Stimulated activated CD4-positive, alpha-beta T cell treated with anti-CD3 and anti-CD28 coated beads, Interleukin-2, amount 100 ng/mL, for 4 hours (primary cell): ENCODE data around the gene ZNF580.

Source experiments
- DNase-seq: peaks from one replicate; pipeline ENCODE4 v3.0.0-alpha.2; 2020; ENCODE audit warnings: low read depth

Gene ZNF580

DNA sequence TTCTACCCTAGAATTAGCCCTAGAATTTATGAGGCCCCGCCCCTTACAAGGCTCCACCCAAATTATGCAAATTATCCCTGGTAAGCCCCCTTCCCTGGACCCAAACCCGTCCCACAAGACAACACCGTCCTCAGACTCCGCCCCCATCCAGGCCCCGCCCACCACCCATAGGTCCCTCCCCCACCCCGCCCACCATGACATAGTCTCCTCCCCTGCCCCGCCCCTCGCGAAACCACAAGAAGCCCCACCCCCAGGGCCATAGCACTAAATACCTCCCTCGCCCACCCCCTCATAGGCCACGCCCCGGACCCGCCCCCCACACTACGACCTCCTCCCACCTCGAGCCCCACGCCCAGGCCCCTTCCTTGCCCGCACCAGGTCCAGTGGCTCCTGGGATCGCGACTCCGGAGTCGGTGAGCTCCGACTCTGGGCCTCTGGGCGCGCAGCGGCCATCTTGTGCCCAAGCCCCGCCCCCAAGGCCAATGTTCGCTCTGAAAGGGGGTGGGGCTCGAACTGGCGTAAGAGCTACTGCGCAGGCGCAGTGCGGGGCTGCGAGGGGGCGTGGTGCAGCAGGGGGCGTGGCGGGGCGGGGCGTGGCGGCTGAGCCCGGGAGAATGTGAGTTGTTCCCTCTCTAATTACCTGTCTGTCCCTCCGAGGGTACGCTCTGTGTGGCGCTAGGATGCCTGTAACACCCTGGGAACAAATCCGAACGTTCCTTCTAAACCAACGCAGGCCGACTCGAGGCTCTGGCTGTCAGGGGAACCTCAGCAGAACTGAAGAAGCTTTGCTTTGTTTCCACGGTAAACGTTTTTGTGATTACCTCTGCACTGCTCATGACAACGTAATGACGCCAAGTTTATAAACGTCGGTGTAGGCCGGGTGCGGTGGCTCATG is 16.4 kb upstream of the ZNF580 start, which contains the start of gene ZNF784:
Gene ZNF784 (minus strand): TSS at position 458 of the 895 bp plus-strand sequence. CDS start 5 bp downstream, at position 453.
- DNase-seq = peak; percentile 93

DNA sequence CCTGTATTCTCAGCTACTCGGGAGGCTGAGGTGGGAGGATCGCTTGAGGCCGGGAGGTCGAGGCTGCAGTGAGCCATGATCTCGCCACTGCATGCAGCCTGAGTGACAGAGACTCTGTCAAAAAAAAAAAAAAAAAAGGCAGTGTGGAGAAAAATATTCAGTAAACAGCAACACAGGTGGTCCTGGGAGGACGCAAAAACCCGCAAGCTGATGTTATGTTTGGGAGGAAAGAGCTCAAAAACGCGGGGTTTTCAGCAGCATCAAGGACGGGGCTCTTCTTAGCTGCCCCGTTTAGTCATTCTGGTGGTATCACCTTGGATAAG is 15.8 kb upstream of the ZNF580 start:
- no peak for DNase-seq

DNA sequence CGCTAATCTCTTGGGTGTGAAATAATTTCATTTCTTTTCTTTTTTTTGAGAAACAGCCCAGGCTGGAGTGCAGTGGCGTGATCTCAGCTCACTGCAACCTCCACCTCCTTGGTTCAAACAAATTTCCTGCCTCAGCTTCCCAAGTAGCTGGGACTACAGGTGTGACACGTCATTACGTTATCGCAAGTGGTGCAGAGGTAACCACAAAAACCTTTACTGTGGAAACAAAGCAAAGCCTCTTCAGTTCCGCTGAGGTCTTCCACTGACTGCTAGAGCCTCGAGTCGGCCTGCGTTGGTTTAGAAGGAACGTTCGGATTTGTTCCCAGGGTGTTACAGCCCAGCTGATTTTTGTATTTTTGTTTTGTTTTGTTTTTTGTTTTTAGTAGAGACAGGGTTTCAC is 14.5 kb upstream of the ZNF580 start:
- peak; percentile 53 for DNase-seq

DNA sequence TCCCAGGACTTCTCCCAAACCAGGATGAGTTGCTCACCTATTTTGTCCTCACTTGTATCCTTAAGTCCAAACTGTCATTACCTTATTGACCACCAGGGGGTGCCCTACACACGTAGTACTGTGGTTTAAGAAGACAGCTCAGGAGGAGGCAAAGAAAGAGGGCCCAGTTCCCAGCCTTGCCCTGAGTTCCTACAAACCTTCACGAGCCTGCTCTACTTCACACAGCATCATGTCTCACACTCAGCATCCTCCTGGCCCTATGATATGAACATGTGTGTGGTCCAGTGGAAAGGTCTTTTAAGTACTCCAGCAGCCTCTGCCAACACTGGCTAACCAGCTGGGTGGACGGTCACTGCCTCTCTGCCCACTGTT is 8.4 kb upstream of the ZNF580 start:
- peak; percentile 86 for DNase-seq

DNA sequence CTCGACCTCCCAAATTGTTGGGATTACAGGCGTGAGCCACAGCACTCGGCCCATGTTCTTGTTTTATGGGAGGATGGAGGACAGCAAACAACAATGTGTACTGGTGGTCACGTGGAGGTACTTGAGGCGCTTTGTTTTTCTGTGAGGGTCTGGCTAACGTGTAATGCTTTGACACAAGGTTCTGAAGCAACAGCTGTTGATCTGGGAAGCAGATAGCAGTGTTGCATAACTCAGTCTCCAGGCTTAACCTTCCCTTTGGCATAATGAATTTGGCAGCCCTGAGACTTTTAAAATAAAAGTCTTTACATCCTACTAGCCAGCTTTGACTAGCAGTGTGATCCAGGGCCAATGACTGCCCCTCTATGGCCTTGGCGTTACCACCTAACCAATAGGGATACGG is 6.9 kb upstream of the ZNF580 start:
- DNase-seq = no peak

DNA sequence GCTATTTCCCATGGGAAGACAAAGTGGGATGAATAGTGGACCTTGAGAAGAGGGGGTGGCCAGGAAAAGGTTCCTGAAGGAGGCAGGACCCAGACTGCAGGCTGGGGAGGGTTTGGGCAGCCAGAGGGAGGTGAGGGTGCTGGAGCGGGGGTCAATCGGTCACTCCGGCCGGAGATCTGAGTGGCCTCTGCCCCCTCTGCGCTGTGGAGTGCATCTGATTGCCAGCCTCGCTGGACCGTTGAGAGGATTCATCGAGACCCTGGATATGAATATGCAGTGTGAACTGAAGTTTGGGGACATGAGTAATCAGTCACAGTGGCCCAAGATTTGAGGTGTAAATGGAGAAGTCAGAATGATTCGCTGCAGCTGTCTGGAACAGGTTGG is 5.5 kb upstream of the ZNF580 start:
- no peak for DNase-seq

DNA sequence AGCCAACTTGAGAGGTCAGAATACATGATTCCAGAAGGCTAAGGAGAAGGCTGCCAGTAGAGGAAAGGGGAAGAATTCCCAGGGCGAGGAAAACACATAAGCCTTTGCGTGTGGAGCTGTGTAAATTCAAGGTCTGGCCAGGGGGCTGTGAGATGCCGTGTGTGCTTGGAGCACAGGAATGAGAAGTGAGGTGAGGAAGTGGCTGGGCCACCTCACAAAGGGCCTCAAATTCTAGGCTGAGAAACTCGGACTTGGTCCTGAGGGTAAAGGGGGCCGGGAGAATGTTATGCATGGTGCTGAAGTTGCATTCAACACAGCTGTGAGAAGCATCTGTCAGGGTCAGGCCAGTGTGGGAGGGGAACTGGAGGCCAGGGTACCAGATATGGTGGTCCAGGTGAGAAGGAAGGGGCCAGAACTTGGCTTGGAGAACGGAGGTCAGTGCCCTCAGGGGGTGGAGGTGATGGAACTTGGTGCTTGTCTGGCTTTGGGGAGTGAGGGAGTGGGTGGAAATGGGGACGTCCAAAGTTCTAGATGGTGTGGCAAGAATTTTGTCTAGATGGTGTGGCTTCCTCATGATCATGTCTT is 4.9 kb upstream of the ZNF580 start:
- DNase-seq = no peak

DNA sequence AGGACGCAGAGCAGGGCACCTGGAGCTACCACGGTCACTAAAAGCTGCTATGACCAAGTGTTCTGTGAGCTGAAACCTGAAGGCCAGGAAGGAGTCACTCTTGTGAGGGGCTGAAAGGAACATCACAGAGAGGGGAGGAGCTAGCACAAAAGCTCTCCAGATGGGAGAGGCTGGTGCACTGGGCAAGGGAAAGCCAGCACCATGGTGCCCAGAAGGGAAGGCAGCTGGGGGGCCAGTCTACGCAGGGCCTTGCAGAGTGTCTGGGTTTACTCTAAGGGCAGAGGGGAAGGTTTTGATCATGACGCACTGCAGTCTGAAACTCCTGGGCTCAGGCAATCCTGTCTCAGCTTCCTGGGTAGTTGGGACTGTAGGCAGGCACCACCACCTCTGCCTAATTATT is 4.1 kb upstream of the ZNF580 start:
- no peak for DNase-seq

DNA sequence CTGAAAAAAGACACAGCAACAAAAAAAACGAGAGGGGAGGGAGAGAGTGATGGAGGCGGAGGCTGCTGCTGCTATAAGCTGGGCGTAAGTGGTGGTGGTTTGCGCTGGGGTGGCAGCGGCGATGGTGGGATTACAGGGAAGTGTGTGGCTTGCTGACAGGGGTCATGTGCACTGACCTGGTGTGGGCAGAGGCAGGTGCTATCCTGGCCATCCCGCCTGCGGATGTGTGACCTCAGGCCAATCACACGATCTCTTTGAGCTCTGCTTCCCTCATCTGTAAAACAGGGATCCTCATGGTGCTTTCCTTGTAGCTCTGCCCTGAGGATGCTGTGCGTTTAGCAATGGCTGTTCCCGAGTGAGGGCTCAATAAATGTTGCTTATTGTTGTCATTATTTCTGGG is 3.3 kb upstream of the ZNF580 start:
- no peak for DNase-seq

DNA sequence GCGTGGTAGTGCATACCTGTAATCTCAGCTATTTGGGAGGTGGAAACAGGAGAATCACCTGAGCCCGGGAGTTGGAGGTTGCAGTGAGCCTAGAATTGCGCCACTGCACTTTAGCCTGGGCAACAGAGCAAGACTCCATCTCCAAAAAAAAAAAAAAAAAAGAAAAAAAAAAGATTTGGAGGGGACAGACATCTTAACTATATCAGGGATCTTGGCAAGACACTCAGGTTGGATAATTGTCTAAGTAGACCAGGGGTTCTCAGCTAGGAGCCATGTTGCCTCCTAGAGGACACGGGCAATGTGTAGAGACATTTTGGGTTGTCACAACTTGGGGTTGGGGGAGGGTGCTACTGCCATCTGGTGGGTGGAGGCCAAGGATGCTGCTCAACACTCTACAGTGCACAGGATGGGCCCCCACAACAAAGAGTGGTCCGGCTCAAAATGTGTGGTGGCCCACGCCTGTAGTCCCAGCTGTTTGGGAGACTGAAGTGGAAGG is 1.9 kb upstream of the ZNF580 start:
- peak; percentile 36 for DNase-seq

DNA sequence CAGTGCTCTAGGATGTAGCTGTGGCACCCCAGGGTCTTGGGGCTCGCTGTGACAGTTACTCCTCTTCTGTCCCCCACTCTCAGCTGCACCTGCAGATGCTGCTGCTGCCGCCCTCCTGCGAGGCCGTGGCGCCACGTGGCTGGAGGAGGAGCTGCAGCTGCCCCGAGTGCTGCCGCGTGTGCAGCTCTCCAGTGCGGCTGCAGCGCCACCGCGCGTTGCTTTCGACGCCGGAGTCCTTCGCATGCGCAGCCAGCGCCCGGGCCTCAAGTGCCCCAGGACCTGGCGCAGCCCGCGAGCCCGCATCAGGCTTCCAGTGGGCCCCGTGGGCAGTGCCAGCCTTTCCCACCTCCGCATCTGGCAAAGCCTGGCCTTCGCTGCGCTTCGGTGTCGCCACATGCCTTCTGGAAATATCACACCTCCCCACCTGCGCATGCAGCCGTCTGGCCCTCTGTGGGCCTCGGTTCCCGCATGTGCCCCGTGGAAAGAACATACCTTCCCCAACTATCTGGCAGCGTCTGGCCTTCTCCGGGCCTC is 692 bp upstream of the ZNF580 start:
- peak; percentile 69 for DNase-seq

DNA sequence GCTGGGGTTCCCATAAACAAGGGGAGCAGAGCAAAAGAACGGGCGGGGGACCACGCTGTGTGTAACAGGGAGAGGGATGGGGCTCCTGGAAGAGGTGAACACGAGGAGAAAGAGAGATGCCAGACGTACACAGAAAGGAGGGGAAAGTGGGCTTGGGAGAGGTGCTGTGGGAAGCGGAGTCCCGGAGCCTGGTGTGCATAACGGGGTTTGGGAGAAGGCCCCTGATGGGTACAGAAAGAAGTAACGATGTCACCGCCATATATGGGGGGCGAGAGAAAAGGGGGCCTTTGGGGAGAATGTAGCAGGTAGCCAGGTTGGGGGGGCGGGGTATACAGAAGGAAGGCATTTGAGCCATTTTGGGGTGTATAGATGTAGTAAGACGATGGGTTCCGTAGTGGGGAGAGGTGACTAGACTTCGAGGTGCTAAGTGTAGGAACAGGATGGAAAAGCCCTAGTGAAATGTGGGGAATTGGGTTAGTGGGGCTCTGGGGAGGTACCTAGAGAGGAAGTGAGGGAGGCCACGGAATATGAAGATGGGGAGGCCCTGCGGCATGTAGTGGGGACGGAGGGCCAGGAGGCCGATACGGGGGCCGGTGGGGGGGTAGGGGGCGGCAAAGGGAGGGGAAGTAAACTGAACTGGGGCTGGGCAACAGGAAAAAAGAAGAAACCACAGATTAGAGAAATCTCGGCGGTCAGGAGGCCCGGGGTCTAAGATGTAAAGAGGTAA is 787 bp downstream of the ZNF580 start:
- DNase-seq = no peak

DNA sequence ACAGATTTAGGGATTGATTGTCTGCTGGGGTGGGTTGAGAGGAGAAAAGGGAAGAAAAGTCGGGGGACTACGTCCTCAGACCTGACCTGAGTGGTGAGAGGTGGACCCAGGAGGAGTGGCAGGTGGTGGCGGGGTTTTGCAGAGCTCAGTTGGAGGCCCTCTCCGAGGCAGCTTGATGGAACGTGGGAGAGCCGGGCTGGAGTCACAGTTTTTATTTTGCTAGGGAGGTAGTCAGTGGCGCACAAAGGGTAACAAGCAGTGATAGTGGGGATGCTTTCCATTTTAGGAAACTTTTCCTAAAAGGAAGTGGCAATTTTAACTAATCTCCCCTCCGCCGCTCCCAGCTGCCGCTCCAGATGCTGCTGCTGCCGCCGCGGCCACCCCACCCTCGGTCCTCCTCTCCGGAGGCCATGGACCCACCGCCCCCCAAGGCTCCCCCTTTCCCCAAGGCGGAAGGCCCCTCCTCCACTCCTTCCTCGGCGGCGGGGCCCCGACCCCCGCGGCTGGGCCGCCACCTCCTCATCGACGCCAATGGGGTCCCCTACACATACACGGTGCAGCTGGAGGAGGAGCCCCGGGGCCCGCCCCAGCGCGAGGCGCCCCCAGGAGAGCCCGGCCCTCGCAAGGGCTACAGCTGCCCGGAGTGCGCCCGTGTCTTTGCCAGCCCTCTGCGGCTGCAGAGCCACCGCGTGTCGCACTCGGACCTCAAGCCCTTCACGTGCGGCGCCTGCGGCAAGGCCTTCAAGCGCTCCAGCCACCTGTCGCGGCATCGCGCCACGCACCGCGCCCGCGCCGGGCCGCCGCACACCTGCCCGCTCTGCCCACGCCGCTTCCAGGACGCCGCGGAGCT is 1.6 kb downstream of the ZNF580 start:
- no peak for DNase-seq

DNA sequence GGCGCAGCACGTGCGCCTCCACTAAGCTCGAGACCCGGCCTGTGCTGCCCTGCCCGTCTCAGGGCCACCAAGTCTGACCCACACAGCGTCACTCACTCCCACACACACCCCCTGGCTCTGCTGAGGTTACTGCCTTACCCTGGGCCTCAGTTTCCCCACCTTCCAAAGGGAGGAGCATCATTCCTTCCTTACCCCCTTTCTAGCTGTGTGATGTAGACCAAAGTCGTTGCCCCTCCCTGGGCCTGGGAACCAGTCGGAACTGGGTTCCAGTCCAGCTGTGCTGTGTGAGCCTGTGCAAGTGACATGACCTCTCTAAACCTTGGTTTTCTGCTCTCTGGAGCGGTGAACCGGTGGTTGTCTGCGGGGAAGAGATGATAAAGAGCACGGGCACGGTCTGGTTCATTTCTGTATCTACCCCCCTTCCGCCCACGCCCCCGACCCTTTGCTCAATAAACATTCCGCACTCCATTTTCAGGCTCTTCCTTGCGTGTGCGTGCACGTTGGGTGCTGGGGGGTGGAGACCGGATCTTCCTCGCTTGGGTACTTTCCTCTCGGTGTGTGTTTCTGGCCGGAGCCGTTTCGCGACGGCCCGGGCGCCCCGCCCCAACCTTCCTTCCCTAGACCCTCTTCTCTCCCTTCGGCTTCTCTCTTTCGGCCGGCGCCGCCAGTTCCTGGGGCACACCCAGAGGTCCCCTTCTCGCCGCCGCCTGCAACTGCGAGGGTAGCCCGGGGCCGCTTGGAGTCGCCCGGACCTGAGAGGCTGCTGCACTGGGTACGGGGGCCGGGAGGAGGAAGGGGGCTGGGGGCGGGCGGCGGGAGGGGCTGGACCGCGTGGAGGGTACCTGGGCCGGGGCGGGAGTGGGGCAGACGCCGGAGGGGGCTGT is 2.4 kb downstream of the ZNF580 start, which contains the start of gene ZNF581:
Gene ZNF581 (plus strand): TSS at position 647 of the 884 bp plus-strand sequence. CDS start 923 bp downstream, outside the sequence.
- DNase-seq = peak; percentile 69

DNA sequence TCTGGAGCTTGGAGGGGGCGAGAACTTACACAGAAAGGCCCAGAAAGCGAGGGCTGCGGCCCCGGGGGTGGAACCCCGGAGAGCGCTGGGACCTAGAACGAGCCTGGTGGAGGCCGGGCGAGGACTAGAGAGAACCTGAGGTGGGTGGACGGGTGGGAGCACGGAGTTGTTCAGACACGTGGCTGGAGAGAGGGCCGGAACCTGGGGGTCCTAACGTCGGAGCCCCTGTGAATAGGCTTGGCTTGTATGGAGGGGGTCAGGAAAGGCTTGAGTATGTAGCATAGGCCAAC is 3.0 kb downstream of the ZNF580 start:
- no peak for DNase-seq

DNA sequence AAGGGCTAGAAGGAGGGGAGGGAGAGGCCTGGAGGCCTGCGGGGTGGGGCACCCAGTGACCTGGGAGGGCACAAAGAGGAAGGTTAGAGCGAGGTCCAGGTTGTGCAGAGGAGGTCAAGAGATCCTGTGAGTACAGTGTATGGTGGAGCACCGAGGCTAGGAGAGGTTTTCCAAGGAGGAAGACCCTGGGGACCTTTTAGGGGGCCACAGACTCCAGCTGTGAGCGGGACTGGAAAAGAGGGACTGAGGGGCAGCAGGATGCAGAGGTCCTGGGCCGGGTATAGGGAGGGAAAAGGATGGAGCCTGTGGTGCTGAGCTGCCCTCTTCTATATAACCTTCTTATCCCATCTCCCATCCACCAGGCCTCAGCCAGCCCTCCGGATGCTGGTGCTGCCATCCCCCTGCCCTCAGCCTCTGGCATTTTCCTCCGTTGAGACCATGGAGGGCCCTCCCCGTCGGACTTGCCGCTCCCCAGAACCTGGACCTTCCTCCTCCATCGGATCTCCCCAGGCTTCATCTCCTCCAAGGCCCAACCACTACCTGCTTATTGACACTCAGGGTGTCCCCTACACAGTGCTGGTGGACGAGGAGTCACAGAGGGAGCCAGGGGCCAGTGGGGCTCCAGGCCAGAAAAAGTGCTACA is 3.5 kb downstream of the ZNF580 start:
- no peak for DNase-seq

DNA sequence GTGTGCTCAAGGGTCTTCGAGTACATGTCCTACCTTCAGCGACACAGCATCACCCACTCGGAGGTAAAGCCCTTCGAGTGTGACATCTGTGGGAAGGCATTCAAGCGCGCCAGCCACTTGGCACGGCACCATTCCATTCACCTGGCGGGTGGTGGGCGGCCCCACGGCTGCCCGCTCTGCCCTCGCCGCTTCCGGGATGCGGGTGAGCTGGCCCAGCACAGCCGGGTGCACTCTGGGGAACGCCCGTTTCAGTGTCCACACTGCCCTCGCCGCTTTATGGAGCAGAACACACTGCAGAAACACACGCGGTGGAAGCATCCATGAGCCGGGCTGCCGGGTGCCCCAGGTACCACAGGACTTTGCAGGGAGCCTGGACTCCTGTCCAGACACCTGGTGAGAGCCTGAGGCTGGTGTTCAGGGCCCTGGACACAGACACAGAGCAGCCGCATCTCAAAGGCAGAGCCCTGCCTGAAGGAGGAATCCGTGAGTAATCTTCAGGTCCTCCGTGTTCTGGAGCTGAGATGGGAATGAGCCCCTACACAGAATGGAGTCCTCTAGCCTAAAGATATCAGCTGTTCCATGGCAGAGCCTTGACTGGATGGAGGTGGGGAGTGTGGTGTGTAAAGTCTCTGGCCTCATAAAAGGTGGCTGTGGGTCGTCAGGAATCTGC is 4.2 kb downstream of the ZNF580 start:
- DNase-seq = no peak

DNA sequence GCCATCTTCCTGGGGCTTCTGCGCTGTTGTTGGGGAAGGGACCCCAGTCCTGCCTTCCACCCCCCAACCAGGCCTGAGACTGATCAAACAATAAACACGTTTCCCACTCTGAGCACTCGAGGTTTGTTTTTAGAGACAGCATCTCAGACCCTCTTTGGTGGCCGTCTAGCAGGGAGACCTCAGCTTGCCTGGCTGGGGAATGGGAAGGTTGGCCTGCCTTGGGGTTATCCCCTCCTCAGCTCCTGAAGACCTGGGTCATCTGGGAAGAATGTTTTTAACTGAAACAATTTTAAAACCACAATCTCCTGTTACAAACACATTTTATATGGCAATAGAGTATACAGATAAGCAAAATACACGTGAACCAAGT is 4.7 kb downstream of the ZNF580 start:
- no peak for DNase-seq

DNA sequence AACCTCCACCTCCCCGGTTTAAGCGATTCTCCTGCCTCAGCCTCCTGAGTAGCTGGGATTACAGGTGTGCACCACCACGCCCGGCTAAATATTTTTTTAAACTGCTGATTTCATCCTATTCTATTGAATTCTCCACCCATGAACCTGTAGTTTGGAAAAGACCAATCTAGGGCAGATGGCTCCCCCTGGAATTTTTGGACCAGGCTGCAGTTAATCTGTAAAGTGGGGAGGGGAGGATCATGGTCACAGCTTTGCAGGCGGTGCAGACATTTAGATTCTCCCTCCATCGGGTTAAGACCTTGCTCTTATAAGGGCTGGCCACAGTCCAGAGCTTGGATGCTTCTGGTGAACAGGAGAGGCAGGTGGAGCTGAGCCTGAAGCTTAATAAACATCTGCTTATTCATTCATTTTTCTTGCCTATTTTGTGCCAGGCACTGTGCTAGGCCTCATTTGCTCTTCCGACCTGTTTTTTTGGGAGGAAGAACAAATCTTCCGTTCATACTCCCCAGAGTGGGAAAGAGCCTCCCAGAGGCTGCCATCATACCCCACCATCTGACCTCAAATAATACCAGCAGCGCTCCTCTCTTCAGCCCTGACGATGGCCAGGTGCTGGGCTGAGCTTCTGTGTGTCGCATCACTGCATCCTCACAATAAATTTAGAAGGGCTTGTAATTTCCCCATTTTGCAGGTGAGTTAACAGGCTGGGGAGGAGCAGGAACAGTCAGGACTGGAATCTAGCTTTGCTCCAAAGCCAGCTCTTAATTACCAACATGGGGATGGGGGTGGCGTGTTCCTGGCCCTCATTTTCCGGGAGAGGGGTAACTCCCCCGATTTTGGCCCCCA is 6.3 kb downstream of the ZNF580 start:
- no peak for DNase-seq
